GM04503 (cell line): ENCODE measurements around the gene GDNF.
"Not testable (repeated sequence)": the region's sequence is repeated elsewhere in the genome, so short reads cannot be mapped to it uniquely, and the experiment has no call there.

Experiments
- DNase-seq: peaks from one replicate; pipeline ENCODE4 v3.0.0-alpha.2; 2012; ENCODE audit warnings: low read depth

The GDNF gene, protein sequence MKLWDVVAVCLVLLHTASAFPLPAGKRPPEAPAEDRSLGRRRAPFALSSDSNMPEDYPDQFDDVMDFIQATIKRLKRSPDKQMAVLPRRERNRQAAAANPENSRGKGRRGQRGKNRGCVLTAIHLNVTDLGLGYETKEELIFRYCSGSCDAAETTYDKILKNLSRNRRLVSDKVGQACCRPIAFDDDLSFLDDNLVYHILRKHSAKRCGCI

GRCh38 chr5:37839407-37840052 is at the start of gene GDNF:
TSS of gene GDNF (minus strand) at chr5:37840041. CDS start at chr5:37834796, 5,245 bp downstream.
- DNase-seq = no peak

- DNase-seq = peak; percentile 47
Observed at GRCh38 chr5:37888476-37888875, 48.6 kb upstream of the GDNF start.

DNA sequence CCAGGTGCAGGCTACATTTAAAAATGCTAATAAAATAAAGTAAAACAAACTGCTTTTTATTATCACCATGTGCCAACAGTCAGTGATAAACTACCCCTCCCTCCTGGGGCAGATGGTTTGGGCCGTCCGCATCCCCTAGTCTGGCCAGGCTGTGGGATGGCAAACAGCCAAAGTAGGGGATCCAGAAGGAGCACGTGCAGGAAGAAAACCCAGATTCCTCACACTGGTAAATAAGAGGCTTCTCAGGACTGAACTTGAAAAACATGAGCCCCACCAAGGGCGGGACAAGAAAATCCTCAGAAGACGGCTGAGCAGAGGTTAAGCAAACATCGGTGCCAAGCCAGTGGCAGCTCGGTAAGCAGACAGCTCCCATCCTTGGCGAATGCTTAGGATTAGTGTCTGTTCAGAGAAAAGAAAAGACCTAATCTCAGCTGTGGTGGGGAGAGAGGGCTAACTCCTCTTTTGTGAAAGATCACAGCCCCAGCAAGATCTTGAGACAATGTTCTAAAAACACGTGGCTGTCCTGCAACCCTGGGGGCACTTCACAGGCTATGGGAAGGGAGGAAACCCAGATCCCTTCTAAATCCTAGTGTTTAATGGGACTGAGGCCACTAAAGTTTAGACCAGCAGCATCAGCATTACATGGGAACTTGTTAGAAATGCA is 46.5 kb upstream of the GDNF start:
- DNase-seq = no peak

DNA sequence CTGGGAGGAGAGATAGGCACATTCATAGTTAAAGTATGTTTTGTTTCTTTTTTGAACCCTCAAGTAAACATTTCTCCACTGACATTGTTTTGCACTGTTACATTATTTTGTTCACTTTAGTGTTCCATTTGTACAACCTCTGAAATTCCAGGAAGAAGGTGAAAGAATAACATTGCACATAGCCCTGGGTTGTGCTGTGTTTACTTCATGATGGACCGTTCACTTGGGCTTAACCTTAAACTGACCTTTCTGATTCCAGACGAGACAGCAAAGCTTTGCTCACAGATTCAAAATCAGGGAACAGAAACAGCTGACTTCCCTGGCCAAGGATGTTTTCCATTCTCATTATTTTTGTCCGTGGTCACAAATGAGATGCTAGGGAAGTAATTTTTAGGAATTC is 42.8 kb upstream of the GDNF start:
- no peak for DNase-seq

DNA sequence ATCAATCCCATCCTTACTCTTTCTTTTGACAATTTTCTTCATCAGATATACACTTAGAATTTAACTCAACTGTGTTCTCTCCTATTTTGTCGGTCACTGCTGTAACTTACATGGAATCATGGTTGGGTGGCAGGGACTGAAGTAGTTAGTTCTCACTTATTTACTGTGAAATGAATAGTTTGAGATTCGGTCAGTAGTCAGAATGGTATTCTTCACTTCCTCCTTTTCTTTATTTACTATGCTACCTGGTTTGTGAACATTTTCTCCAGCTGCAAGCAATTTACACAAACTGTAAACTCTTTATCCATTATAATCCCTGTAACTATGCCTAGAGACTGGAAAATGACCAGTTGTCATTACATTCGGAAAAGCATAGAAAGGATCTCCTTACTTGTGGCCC is 41.5 kb upstream of the GDNF start:
- no peak for DNase-seq

GRCh38 chr5:37876943-37877342 is 37.1 kb upstream of the GDNF start:
- no peak for DNase-seq

GRCh38 chr5:37876245-37876644 is 36.4 kb upstream of the GDNF start:
- DNase-seq = no peak

DNA sequence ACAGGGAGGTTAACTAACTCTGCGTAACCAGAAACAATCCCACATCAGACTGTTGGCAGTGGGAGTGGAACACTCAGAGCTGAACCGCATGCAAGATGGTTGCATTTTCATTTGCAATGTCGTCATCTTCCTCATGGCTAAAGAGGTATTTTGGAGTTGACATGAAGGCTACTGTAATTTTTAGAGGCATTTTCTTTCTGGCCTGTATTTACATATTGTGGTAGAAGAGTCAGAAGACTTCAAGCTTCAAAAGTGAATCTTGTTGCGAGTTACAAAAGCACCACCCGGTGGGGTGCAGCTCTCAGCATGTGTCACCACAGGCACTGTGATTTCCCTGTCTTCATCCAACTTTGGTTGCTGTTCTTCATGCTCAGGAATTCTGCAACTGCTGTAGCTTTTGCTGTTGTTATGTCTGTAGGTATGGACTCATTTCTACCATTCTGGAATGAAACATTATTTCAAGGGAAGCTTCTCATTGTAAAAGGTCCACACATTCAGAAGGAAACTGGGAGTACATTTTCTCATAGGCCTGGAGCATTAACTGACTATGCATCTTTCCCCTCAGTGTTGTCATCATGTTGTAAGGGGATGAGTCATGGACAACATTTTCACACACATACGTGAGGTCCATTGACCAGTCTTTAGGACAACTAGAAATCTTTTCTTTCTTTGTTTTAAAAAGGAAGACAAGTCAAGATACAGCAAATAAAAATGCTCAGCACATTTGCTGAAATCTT is 35.4 kb upstream of the GDNF start:
- peak; percentile 69 for DNase-seq

GRCh38 chr5:37873988-37874387 is 34.1 kb upstream of the GDNF start:
- DNase-seq = no peak

GRCh38 chr5:37871023-37871815 is 31.4 kb upstream of the GDNF start:
- DNase-seq = peak; percentile 76

DNA sequence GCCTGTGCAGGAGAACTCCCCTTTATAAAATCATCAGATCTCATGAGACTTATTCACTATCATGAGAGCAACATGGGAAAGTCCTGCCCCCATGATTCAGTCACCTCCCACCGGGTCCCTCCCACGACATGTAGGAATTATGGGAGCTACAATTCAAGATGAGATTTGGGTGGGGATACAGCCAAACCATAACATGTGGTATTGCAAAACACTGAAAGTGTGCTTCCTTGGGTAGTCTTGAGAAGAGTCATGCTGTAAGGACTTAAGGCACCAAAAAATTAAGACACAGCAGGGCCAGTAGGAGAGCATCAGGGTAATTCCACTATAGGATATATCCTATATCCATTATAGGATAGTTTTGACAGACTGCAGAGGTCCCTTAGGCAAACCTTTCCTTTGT is 29.4 kb upstream of the GDNF start:
- no peak for DNase-seq

DNA sequence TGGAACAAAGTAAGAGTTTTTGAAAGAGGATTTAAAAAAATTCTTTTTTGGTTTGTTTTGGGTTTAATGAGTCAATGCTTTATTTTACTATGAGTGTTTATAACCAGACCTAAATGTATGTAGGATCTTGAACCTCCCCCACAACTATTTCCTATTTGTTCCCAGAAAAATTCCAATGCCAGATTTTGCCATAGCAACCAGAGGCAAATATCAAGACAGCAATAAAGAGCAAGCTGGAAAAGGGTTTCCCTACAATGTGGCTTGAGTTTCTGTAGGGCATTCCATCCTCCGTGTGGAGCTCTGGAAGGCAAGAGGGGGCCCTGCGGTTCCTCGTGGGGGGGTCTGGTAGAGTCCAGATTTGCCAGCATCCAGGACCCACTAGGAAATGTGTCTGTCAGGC is 27.8 kb upstream of the GDNF start:
- no peak for DNase-seq

- DNase-seq = not testable (repeated sequence)
Observed at GRCh38 chr5:37862907-37863306, 23.1 kb upstream of the GDNF start.

DNA sequence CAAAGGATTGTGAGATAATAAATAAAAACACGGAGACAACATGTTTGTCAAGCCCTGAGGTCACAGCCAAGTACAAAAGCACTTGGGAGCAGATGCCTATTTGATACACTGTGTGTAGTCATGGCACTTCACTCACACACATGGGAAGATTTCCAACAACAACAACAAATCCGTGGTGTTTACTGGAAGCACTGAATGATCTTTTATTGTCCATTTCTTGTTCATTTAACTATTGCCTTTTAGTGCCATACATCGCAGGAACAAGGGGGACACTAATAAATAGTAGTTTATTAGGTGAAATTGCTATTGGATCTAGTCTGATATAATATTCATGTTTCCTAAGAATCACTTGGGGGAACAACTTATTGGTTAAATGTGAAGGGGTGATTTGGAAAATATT is 20.4 kb upstream of the GDNF start:
- no peak for DNase-seq

GRCh38 chr5:37859805-37860204 is 20.0 kb upstream of the GDNF start:
- no peak for DNase-seq

- DNase-seq = no peak
Observed at GRCh38 chr5:37858250-37858649, 18.4 kb upstream of the GDNF start.

DNA sequence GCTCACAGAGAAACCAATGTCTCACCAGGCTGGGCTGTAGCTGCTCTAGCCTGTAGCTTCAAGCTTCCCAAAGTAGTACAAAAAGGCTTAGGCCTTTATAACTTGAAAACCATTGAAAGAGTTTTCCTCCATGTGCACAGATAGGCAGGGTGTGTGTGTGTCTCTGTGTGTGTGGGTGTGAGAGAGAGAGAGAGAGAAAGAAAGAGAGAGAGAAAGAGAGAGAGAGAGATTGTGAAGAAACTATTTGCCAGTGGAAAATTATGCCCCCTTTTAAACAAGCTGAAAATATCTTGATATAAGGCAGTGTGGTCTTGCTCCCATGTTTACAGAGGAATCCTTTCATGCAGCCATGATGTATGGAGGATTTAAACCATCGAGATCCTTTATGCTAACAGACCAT is 17.9 kb upstream of the GDNF start:
- DNase-seq = no peak

GRCh38 chr5:37855438-37855837 is 15.6 kb upstream of the GDNF start:
- DNase-seq = no peak

- no peak for DNase-seq
Observed at GRCh38 chr5:37851305-37851704, 11.5 kb upstream of the GDNF start.

GRCh38 chr5:37850226-37850865 is 10.5 kb upstream of the GDNF start:
- no peak for DNase-seq

DNA sequence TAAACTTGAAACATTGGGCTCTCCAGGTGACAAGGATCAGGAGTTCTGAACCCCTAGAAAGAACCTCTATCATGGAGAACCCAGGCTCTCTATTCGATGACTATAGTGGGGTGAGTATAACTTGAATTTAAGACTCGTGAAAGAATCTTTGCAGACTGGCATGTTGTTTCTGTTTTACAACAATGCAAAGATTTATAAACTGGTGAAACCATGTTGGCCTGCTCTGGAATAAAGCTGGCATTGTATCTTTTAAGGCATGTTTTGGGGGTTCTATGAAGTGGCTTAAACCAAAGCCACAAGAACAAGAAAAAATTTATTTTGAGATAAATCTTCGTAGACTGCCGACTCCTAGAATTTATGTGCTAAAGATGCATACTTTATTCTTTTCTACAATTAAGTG is 9.8 kb upstream of the GDNF start:
- no peak for DNase-seq
